ENCODE measurements around the gene SLC2A5.
"Not testable (repeated sequence)": the region's sequence is repeated elsewhere in the genome, so short reads cannot be mapped to it uniquely, and the experiment has no call there.

The SLC2A5 gene

DNA sequence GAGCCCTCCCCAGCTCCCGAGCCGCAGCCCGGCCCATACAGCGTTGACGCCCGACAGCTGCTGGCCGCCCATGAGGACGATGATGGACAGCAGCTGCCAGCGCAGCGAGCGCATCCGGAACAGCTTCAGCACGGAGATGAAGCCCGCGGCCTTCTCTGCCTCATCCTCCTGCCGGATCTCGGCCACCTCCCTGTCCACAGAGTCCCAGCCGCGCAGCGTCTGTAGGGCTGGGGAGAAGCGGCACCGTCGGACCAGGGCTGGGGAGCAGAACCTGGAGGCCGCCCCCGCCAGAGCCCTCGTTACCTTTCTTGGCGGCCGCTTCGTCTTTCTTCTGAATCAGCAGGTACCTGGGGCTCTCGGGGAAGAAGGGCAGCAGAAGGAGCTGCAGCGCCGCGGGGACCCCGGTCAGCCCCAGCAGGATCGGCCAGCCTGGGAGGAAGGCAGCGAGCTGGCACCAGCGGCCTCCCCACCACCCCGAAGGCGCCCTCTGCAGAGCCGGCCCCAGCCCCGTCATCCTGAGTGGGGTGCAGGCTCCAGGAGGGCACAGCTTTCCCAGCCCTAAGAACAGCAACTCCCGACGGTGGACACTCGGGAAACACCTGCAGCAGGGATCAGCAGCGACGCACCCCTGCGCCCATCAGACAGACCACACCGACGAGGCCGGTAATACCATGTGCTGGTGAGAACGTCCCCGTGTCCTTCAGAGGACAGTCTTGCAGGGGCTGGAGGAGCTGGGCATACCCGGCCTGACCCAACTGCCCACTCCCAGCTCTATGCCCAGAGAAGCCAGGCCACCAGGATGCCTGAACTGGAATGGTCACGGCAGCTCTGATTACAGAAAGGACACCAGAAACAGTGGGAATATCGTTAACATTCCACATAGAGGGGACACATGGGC, 29.4 kb downstream of the SLC2A5 start:
- H3K4me3 ChIP-seq (ENCODE audit: low read depth, low read length): no peak overlapping the region
- DNase-seq (ENCODE audit: low read depth): no peak

DNA sequence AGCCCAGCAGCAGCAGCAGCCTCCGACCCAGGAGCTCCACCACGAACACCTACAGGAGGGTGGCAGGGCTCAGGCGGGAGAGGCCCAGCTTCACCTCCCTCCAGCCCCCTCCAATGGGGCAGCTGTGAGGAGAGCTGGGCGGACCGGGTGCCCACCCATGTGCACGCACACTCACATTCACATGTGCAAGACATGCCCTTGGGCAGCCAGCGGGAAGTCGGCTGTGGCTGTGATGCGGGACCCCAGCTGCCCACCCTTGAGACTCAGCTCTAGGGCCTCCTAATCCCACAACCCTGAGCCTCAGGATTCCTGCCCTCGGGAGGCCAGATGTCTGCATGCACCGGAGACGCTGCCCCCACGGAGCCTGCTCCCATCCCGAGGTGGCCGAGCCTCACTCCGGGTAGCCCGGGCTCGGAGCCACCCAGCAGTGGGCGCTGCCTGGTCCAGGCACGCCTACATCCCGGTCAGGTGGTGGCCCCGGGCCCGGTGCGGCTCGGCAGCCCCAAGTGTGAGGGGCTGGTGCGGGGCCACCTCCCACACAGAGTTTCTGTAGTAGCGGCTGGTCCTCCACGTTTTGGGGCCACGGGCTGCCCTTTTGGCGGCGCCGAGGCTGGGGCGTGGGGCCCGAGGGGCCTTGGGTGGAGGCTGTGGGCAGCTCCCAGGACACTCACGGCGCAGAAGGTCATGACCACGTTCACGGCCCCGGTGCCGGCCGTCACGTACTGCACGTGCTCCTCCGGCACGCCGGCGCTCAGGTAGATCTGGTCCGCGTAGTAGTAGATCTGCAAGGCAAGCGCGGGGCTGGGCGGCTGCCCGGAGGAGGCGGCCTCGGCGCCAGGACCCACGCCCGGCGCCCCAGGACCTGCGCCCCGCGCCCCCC, 30.3 kb downstream of the SLC2A5 start:
- DNase-seq (ENCODE audit: low read depth): no peak
- no peak overlapping the region for H3K4me3 ChIP-seq (ENCODE audit: low read depth, low read length)

DNA sequence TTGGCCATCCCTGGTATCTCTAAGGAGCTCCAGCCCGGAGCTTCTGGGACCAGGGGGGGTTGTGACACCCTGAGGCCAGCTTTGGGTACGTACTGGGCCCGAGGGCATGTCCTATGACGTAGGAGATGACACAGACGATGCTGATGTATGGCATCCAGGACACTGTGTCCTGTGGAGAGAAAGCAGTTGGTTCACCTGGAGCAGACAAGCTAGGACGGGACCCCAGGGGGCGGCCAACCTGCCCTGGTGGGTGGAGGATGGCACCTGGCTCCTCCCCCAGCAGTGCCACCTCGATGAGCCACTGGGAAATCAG, 31.1 kb downstream of the SLC2A5 start:
- H3K4me3 ChIP-seq (ENCODE audit: low read depth, low read length): no peak overlapping the region
- no peak for DNase-seq (ENCODE audit: low read depth)

DNA sequence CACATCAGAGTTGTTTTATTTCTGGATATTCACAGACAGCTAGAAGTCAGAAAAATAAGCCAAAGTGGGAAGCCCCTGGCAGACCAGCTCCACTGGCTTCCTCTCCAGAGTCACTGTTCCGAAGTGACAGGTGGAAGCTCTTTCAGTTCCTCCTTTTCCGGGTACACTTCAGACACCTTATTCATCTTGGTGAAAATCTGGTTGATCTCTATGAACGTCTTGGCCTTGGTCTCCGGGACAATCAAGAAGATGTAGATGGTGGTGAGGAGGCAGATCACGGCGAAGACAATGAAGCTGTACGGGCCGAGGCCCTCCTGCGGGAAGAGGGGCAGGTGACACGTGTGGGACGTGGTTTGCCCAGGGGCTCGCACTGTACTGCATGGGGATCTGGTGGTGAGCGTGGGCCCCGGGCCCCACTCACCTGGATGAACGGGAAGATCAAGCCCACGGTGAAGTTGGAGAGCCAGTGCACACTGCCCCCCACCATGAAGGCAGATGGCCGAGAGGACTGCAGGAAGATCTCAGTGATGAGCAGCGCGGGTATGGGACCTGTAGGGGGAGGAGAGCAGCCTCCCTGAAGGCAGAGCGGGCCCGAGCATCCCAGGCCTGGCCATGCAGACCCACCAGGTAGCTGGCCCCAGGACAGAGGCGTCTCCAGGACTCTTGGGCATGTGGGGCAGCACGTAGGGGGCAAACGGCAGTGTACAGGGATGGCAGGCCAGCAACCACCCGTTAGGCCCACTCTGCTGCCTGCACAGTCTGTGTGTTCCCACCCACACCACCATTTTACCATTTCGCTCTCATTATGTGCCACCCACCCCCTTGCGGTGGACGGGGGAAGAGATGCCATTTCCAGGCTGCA, 31.7 kb downstream of the SLC2A5 start:
- no peak for DNase-seq (ENCODE audit: low read depth)
- no peak overlapping the region for H3K4me3 ChIP-seq (ENCODE audit: low read depth, low read length)

DNA sequence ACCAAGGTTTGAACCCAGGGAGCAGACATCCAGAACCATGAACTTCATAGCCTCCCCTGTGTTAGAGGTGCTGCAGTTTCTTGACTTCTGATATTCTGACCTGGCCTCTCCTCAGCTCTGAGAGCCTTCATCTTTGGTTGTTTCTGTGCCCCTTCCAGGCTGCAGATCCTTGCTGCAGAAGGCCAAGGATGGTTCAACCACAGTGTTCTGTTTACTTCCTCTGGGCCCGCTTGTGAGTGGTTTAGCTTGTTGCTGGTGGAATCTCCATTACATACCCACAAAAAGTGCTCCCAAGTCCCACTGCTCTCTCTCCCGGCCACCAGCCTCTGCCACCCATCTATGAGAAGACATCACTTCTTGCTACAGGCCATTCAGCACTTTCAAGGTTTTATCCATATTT, 34.2 kb downstream of the SLC2A5 start:
- DNase-seq (ENCODE audit: low read depth): no peak
- H3K4me3 ChIP-seq (ENCODE audit: low read depth, low read length): no peak overlapping the region

DNA sequence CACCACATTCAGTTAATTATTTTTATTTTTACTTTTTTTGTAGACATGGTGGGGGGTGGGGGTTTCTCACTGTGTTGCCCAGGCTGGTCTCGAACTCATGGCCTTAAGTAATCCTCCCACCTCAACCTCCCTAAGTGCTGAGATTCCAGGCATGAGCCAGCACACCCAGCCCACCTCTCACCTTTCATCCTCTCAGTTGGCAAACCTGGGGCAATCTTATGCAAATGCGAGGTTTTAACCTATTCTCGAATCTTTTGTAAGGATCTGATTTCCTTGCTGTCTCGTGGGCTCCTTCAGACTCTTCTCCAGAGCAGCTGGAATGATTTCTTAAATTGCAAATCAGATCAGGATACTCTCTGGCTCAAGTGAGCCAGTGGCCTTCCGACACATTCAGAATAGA, 36.1 kb downstream of the SLC2A5 start:
- DNase-seq (ENCODE audit: low read depth): no peak
- H3K4me3 ChIP-seq (ENCODE audit: low read depth, low read length): no peak overlapping the region

DNA sequence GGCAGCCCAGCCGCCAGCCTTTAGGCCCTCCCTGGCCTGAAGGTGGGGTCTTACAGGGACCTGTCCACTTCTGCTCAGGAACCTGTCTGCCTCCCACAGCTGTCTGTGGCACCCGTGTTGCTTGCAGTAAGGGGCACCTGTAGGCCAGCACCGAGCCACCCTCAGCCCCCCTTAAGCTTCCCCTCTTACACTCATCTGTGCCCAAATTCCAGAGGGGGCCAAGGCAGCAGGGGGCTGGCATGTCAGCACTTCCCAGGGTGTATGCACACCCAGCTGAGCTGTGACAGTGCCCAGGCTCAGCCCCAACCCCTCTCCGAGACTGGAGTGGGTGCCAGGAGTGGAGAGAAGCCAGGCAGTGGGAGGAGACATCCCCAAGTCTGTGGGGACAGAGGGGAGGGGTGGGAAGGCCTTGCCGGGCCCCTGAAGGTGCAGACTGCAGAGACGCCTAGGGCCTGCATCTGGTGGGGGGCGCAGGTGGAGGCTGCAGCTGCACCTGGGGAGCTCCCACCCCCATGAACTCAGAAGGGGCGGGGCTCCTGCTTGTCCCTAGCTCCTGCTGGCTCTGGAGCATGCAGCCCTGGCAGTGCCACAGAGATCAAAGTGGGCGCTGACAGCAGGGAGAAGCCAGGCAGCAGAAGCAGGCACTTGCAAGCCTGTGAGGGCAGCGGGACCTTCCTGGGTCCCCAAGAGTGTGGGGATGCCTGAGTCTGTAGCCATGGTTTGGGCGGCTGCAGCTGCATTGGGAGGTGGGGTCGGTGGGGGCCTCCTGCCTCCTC, 37.8 kb downstream of the SLC2A5 start:
- no peak overlapping the region for H3K4me3 ChIP-seq (ENCODE audit: low read depth, low read length)
- DNase-seq (ENCODE audit: low read depth): no peak

DNA sequence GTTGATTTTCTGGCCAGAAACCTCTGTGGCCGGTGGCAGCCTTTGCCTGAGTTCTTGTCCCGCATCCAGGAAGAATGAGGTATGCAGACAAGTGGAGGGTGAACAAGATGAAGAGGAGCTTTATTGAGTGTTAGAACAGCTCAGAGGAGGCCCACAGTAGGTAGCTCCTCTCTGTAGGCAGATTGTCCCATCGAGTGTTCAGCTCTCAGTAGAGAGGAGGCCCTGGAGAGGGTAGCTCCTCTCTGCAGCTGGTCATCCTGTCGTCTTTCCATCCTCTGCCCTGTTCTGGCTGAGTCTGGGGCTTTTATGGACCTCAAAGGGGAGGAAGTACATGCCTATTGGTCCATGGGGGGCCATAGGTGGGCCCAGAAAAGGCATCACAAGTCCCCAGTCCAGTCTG, 38.4 kb downstream of the SLC2A5 start:
- not testable (repeated sequence) for H3K4me3 ChIP-seq (ENCODE audit: low read depth, low read length); DNase-seq (ENCODE audit: low read depth)

DNA sequence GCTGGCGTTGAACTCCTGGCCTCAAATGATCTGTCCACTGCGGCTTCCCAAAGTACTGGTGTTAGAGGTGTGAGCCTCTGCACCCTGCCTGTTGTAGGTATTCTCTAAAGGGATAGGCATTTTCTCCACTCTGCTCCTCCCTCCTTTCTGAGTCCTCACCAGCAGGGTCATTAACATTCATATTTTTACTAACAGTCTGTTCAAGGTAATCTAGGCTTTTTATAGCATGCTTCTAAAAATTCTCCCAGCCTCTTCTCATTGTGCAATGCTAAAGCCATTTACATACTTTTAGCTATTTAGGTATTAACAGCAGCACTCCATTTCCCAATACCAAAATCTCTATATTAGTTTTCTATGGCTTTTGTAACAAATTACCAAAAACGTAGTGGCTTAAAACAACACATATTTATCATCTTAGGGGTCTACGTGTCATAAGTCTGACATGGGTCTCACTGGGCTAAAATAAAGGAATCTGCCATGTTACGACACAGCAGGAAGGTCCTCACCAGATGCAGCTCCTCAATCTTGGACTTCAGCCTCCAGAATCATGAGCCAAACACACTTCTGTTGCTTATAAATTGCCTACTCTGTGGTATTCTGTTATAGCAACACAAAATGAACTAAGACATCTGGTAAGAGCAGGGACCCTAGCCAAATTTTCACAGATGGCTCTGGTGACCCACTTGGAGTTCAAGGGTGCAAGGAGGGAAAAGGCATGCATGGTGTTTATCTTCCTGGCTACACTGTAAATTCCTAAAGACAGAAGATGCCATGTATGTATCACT, 40.3 kb downstream of the SLC2A5 start:
- H3K4me3 ChIP-seq (ENCODE audit: low read depth, low read length): no peak overlapping the region
- DNase-seq (ENCODE audit: low read depth): no peak

DNA sequence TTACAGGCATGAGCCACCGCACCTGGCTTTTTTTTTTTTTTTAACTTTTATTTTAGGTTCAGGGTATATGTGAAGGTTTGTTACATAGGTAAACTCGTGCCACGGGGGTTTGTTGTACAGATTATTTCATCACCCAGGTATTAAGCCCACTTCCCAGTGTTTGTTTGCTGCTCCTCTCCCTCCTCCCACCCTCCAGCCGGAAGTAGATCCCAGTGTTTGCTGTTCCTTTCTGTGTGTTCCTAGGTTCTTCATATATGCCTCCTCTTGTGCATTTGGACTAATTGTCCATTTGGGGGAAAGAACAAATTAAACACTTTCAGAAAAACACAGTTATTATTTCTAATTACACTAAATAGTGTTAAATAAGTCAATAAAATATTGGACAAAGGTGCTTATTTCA, 42.1 kb downstream of the SLC2A5 start:
- no peak overlapping the region for H3K4me3 ChIP-seq (ENCODE audit: low read depth, low read length)
- no peak for DNase-seq (ENCODE audit: low read depth)

DNA sequence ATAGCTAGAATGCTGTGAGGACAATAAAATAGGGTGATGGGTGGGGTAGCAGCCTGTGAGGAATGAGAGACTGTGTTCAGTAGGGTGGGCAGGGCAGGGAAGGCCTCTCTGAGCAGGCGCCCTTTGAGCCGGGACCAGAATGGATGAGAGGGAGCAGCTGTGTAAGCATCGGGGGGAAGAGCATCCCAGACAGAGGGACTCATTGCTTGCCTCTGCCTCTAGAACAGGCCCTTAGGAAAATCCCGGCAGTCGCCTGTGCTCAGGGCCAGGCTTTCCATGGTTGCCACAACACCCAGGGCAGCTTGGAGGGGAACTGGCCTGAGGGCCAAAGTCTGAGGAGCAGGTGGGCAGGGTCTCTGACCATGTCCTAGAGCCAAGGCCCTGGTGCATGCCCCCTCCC, 44.0 kb downstream of the SLC2A5 start:
- no peak for DNase-seq (ENCODE audit: low read depth)
- H3K4me3 ChIP-seq (ENCODE audit: low read depth, low read length): no peak overlapping the region

DNA sequence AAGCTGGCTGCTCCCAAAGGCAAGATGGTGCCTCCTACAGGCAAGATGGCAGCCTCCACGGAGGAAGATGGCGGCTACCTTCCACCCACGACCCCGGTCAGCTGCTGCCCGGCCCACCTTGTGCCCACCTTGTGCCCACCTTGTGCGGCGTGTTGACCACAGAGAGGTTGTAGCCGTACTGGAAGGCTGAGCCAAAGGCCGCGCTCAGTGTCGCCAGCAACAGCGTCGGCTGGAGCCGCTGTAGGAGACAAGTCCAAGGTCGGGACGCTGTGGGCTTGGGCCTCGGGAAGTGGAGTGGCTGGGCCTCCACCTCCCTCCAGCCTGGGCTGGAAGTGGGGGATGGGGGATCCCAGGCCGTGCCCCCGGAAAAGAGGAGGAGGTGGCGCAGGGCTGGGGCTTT, 44.6 kb downstream of the SLC2A5 start:
- no peak for DNase-seq (ENCODE audit: low read depth)
- no peak overlapping the region for H3K4me3 ChIP-seq (ENCODE audit: low read depth, low read length)

DNA sequence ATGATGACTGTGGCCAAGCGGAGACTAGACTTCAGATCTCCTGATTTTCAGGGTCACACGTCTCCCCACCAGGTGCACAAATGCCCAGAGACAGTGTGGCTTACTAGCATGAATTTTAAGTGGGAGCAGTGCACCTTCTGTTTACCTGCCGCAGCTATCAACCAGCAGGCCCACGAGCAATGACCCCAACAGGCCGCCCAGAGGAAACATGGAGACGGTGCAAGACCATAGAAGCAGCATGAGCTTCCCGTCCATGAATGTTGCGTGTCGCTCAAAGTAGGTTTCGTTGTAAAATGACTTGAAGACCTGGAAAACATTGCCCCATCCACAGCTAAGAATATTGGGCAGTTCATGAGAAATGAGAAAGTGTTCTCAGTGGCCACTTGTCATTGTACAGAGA, 46.7 kb downstream of the SLC2A5 start:
- H3K4me3 ChIP-seq (ENCODE audit: low read depth, low read length): no peak overlapping the region
- no peak for DNase-seq (ENCODE audit: low read depth)

DNA sequence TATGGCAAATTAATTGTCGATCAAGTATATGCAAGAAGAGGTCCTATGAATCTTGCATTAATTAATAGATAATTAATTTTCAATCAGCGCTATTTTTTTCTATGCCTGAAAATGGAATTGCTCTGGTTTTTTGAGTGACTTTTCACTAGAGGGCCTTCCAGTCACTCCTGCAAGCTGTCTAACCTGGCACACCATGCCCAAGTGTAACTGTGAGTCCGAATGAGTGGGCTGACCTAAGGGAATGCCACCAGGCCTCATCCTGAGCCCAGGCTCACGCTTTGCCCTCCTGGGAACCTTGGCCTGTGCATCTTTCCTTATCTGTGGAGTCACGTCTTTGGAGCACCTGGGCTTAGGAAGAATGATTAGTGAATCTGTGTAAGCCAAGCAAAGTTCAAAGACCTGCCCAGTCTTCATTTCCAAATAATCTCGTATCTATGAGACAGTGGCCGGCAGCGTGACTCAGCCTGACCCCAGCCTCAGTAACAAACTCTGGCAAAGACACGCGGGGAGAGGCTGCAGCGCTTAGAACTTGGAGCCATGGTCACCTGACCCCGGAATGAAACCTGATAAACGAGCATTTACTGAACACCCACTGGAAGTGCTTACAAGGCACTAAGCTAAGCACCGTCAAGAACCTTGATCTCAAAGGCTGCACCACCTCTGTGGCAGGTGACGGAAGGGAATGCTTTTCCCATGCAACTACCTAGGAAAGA, 47.3 kb downstream of the SLC2A5 start:
- not testable (repeated sequence) for H3K4me3 ChIP-seq (ENCODE audit: low read depth, low read length); DNase-seq (ENCODE audit: low read depth)

DNA sequence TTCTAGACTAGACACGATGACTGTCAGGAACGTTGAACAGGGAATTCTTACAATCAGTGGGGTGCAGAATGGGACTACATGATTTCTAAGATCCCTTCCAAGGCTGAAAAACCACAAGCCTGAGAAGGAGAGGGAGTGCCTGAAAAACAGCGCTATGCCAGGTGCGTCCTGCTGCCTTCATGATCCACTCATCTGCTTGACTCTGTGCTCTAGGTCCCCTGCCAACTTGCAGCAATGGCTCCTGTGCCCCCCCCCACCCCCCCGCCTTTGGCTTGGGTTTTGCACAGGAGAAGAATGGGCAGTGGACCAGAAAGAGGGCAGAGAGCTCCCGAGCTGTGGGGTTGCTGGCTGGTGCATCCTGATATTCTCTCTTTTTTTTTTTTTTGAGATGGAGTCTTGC, 49.1 kb downstream of the SLC2A5 start:
- no peak overlapping the region for H3K4me3 ChIP-seq (ENCODE audit: low read depth, low read length)
- DNase-seq (ENCODE audit: low read depth): no peak

DNA sequence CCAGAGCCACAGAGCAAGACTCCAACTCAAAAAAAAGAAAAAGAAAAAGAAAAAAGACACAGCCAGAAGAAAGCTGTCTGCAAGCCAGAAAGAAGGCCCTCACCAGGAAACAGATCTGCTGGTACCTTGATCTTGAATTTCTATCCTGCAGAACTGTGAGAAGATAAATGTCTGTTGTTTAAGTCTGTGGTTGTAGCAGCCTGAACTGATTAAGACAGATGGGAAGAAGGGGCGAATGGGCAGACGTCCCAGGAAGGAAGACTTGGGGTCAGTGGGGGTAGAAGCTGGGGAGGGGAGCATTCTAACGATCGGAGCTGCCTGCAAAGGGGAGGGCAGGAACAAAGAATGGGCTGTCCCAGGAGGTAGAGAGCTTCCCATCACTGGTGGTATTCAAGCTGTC, 49.5 kb downstream of the SLC2A5 start:
- no peak overlapping the region for H3K4me3 ChIP-seq (ENCODE audit: low read depth, low read length)
- DNase-seq (ENCODE audit: low read depth): no peak

DNA sequence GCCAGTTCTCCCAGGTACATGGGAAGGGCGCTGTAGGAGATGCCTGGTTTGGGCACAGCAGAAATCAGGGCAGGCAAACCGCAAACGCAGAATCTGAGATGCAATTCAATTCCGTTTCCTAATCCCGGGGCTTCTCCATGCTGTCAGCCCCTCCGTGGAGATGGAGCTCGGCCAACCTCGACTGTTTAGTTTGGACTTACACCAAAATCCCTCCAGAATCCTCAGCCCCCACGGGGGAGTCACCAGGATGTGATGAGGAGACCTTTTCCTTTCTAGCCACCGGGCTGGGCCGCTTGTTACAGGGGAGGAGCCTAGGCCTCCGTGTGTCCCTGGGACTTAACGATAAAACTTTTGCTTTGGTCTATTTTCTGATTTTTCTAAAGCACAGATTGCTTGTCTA, 51.1 kb downstream of the SLC2A5 start:
- H3K4me3 ChIP-seq (ENCODE audit: low read depth, low read length): no peak overlapping the region
- peak; percentile 22 for DNase-seq (ENCODE audit: low read depth)

DNA sequence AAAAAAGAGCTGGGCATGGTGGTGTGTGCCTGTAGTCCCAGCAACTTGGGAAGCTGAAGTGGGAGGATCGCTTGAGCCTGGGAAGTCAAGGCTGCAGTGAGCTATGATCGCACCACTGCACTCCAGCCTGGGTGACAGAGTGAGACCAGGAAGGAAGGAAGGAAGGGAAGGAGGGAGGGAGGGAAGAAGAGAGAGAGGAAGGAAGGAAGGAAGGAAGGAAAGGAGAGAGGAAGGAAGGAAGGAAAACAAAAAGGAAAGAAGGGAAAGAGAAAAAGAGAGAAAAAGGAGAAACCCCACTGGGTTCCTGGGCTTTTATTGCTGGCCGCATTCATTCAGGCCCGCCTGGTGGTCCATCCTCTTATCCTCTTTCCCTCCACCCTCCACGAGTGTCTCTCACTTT, 53.0 kb downstream of the SLC2A5 start:
- no peak for DNase-seq (ENCODE audit: low read depth)
- H3K4me3 ChIP-seq (ENCODE audit: low read depth, low read length): no peak overlapping the region
